Stimulated activated CD8-positive, alpha-beta memory T cell treated with anti-CD3 and anti-CD28 coated beads, Interleukin-4, amount 100 ng/mL, for 4 hours (primary cell): ENCODE results near the gene CDK5RAP1.
"Not testable (repeated sequence)": the region's sequence is repeated elsewhere in the genome, so short reads cannot be mapped to it uniquely, and the experiment has no call there.

Source experiments
- DNase-seq, 2 donors: peaks; one replicate each; pipeline ENCODE4 v3.0.0-alpha.2; 2020; ENCODE audit warnings: low read depth in 2 of 2, low spot score in 1 of 2

CDK5RAP1 gene

DNA sequence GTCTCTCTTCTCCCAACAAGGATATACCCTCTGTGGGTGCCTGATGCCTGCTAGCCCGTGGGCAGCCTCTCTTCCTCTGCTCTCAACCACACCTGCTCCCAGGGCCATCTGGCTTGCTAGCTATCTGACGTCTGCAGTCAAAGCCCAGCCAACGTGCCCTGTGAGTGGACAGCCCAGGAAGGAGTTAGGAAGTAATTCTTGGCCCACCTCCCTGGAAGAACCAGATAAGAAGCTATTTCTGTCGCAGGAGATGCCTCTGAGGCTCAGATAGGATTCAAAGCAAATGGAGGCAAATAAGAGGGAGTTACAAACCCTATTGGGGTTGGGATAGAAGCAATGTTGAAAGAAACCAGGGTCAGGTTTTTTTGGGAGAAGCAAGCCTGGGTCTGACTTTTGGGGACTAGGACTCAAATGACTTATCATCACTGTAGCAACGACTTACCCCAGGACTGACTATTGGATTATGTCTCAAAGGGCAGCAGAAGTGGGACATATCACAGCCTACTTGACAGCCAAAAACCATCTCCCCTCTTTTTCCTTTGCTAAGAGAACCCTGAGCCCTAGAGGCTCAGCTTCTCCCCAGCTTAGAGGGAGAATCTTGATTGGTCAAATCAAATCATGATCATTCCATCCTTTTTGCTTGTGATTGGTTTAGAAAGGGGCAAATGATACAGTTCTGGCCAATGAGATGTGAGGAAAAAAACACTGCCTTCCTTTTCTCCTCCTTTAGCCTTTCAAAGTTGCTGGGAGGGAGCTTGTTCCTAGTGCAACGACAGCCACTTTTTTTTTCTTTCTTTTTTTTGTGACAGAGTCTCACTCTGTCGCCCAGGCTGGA lies 18.0 kb upstream of the CDK5RAP1 start:
- DNase-seq = no peak

- no peak for DNase-seq
Observed at GRCh38 chr20:33418033-33418432, 16.7 kb upstream of the CDK5RAP1 start.

GRCh38 chr20:33415948-33416347 lies 14.6 kb upstream of the CDK5RAP1 start:
- DNase-seq = no peak

- DNase-seq = no peak
Observed at GRCh38 chr20:33412484-33412838, 11.1 kb upstream of the CDK5RAP1 start.

DNA sequence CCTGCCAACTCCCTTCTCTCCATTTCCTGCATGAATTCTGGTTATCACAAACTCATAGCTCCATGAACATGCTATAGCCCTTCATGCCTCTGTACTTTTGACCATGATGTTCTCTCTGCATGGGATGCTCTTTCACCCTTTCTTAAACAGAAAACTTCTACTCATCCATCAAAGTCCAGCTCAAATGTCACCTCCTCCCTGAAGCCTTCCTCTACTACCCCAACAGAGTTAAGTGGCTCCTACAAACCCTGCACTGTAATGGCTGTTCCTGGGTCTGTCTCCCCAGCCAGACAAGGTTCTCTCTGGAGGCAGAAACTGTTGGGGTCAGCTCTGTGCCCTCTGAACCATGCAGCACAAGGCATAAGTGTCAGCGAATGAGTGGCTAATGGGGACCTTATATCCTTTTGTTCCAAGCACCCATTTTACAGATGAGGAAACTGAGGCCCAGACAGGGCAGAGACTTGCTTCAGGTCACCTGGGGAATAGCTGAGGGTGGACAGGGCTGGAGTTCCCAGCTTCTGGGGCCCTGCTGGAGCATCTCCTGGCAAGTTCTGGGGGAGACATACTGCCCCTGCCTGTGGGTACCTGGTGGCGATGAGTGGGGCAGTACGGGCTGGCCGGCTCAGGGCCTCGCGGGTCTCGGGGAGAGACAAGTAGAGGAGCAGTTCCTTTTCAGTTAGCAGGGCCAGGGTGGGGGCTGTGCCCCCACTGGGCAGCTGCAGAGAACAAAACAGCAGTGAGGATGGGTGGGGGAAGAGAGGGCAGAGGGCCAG lies 10.6 kb upstream of the CDK5RAP1 start:
- no peak for DNase-seq

DNA sequence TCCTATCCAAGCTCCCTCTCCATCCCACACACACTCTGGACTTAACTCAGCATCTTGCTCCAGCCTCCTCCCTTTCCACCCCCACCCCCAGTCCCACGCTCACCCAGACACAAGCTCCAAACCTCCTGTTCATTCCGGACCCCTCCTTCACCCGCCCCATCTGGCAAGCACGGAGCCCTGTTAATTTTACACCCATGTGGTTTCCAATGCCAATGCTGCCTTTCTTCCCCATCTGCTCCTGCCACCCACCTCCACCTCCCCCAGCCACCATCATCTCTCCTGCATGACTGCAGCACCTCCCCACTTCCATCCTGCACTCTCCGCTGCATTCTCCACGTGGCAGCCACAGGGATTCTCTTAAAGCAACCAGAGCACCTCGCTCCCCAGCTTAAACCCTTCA lies 9.9 kb upstream of the CDK5RAP1 start:
- no peak for DNase-seq

DNA sequence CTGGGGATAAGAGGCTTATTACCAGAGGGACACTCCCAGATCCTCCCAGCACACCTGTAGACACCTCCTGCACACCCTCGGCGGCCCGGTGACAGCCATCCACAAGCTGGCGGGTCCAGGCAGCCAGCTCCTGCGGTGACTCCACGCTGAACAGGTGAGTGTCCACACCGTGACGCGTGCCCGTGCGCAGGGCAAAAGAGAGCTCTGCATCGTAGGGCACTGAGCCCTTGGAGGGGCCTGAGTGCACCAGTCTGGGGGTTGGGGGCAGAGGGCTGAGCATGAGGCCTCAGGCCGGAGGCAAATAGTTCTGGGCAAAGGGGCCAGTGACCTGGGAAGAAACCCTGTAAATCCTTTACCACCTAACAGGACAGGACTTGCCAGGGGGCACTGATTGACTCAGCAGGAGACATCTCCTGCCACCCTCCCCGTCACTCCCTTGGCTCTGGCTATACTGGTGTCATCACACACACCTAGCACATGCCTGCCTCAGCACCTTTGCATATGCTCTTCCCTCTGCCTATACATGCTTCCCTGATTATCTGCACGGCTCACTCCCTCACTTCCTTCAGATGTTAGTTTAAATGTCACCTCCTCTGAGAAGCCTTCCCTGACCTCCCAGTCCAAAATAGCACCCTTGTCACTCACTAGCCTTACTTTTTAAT lies 8.9 kb upstream of the CDK5RAP1 start:
- DNase-seq = no peak

- no peak for DNase-seq
Observed at GRCh38 chr20:33408716-33409654, 7.7 kb upstream of the CDK5RAP1 start.

- DNase-seq = no peak
Observed at GRCh38 chr20:33408313-33408712, 7.0 kb upstream of the CDK5RAP1 start.

DNA sequence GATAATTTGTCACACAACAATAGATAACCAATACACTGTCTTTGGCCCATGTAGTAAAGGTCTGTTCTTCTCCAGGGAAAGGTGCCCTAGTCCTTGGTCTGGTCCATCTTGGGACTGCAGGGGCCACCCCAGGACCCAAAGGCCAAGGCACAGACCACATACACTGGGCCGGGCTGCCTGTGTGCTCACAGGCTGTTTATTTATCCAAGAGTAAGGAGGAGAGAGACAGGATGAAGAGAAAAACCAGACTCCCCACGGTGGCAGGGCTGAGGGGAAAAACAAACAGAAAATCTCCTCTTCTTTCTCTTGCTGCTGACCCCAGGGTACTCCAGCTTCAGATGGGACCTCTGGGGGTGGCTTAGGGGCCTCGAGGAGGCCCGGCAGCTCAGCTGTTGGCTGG lies 6.5 kb upstream of the CDK5RAP1 start:
- no peak for DNase-seq

DNA sequence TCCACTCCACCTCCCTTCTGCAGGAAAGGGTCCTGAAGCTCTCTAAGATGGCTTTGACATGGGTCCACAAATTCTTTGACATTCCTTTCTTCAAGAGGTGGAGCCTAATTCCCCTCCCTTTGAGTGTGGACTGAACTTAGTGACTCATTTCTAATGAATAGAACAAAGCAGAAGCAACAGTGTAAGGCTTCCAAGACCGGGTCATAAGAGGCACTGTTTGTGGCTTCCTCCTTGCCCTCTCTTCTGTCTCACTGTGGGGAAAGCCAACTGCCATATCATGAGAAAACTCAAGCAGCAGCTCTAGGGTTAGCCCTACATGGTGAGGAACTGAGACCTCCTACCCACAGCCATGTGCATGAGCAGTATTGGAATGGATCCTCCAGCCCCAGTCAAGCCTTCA lies 5.9 kb upstream of the CDK5RAP1 start:
- DNase-seq = no peak

GRCh38 chr20:33404281-33404680 lies 3.0 kb upstream of the CDK5RAP1 start:
- no peak for DNase-seq

DNA sequence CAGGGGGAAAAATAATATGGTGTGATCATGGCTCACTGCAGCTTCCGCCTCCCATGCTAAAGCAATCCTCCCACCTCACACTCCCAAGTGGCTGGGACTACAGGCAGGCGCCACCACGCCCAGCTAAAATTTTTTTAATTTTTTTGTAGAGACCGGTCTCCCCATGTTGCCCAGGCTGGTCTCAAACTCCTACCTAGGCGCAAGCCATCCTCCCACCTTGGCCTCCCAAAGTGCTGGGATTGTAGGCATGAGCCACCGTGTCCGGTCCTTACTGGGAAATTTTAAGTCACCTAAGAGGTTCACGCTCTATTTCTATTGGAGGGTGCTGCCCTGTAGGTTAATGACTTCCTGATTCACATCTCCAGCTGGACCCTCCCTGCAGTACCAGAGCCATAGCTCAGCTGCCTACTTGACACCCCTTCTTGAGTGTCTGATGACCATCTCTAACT lies 626 bp upstream of the CDK5RAP1 start:
- no peak for DNase-seq

DNA sequence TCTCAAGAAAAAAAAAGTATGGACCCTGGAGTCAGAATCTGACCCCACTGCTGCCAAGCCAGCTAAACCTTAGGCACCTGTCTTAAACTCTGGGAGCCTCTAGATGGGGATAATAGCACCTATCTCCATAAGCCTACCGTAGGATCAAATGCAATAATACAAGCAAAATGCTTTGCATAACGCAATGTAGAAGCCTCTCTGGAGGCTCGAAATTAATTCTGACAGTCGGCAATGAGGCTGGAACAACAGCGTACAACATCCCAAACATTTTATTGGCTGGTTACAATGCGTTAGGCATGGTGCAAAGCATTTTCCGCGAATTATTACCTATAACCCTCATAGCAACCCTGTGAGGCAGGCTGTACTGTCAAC lies 521 bp downstream of the CDK5RAP1 start:
- no peak for DNase-seq

GRCh38 chr20:33399924-33400323 lies 1.4 kb downstream of the CDK5RAP1 start:
- no peak for DNase-seq

- DNase-seq = no peak
Observed at GRCh38 chr20:33394718-33395117, 6.6 kb downstream of the CDK5RAP1 start.

DNA sequence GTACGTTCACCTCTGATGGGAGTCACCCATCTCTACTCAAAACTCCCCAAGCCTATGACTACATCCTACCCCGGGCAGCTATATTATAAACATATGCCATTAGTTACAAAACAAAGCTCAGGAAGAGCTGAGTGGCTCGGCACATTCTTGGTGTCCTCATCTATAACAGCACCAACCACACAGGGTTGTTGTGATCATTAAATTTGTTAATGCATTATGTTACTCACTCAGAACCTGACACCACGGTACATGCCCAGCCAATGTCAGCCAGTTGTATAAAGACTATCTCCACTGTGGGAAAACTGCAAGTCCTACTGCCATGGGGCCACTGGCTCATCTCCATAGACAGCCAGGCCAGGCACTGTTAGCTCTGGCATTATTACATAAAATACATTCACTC lies 7.7 kb downstream of the CDK5RAP1 start:
- DNase-seq = no peak

- DNase-seq = no peak
Observed at GRCh38 chr20:33391722-33392415, 9.4 kb downstream of the CDK5RAP1 start.

GRCh38 chr20:33389326-33389725 lies 12.0 kb downstream of the CDK5RAP1 start:
- not testable (repeated sequence) for DNase-seq

DNA sequence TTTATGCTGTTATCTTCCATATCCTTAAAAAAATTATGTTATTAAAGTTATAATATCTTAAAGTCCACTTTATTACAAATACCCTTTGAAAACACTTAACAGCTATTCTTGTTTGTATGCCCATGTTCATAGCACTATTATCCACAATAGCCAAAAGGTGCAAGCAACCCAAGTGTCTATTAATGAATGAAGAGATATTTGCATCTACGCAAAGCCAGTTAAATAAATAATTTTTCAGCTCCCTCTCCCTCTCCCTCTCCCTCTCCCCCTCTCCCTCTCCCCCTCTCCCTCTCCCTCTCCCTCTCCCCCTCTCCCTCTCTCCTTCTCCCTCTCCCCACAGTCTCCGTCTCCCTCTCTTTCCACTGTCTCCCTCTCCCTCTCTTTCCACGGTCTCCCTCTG lies 13.1 kb downstream of the CDK5RAP1 start:
- DNase-seq = no peak
